ENCODE data around the gene SYT12.

The SYT12 gene

DNA sequence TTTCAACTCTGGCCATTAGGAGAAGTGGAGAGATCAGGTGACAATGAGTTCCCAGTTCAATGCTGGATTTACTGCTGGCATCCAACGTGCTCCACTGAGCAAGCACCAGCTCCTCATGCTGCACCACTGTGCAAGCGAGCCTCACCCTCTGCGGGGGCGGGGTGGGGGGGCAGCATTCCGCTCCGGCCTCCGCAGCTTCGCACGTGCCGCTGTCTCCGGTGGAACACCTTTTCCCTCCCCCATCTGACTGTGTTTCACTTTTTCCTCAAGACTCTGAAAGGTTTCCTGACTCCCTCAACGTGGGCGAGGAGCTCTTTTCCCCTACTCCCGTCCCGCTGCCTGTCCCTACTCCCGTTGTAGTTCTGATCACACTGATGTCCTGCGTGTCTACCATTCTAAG is 32.9 kb downstream of the SYT12 start:
- peaks cover 3 to 15% of the 10 kb centered on the region in 2 donors for H3K4me1 ChIP-seq (ENCODE audit: control insufficient read depth in 2 of 2, insufficient read depth in 1 of 2, low read depth in 1 of 2, low read length in 2 of 2)
- no peak overlapping the region for H3K4me3 ChIP-seq (ENCODE audit: low read length in 2 of 2)

GRCh38 chr11:67056267-67057204 is 33.6 kb downstream of the SYT12 start, which contains the start of gene RHOD:
Gene RHOD (plus strand): TSS chr11:67056847. CDS start chr11:67056903, 56 bp downstream.
- no peaks in the 10 kb centered on the region for H3K36me3 ChIP-seq (replicated peaks in 1 of 2; ENCODE audit: control insufficient read depth in 2 of 2, insufficient read depth in 2 of 2, low read length in 2 of 2)
- H3K4me2 ChIP-seq (ENCODE audit: insufficient read depth, low read length, poor library complexity, severe bottlenecking) = peak within 1 kb of the TSS; percentile 86
- no CpG with 5 or more reads among the region's 72 CpGs for WGBS, 2 donors (ENCODE audit: extremely low coverage in 2 of 2, insufficient read length in 2 of 2, insufficient replicate concordance in 1 of 2)
- H3K4me1 ChIP-seq (ENCODE audit: control insufficient read depth in 2 of 2, insufficient read depth in 1 of 2, low read depth in 1 of 2, low read length in 2 of 2) = peaks cover 3 to 15% of the 10 kb centered on the region in 2 donors
- peak within 1 kb of the TSS; percentile 22 to 79 for H3K4me3 ChIP-seq (ENCODE audit: low read length in 2 of 2)
- peak within 1 kb of the TSS; percentile 92 for H3K9ac ChIP-seq (ENCODE audit: low read depth, low read length, poor library complexity)
- peak within 1 kb of the TSS; percentile 86 for H2AK5ac ChIP-seq (ENCODE audit: low read depth, low read length)
- no peak within 1 kb of the TSS for H3K27ac ChIP-seq (replicated peaks; ENCODE audit: low read length)
- H3K23ac ChIP-seq (ENCODE audit: low read depth, low read length, poor library complexity) = peak within 1 kb of the TSS; percentile 77
- no peaks in the 10 kb centered on the region for H3K9me3 ChIP-seq (replicated peaks in 1 of 2; ENCODE audit: control insufficient read depth in 2 of 2, insufficient read depth in 1 of 2, low read depth in 1 of 2, low read length in 2 of 2)
- peak within 1 kb of the TSS; percentile 86 for H2AFZ ChIP-seq (ENCODE audit: low read length)
- H2BK5ac ChIP-seq (ENCODE audit: low read length) = peak within 1 kb of the TSS; percentile 39
- no peaks in the 10 kb centered on the region for H3K79me1 ChIP-seq (ENCODE audit: low read depth, low read length)
- H3K14ac ChIP-seq (ENCODE audit: low read length) = peak within 1 kb of the TSS; percentile 40
- H3K27me3 ChIP-seq (ENCODE audit: control insufficient read depth in 3 of 3, insufficient read depth in 3 of 3, low read depth in 1 of 3, low read length in 3 of 3) = peaks cover 0 to 49% (median 9%) of the 10 kb centered on the region in 3 experiments
- DNase-seq (ENCODE audit: low spot score) = peak; percentile 39
- H2BK15ac ChIP-seq (ENCODE audit: low read length) = peak within 1 kb of the TSS; percentile 62
- no peak within 1 kb of the TSS for H3K4ac ChIP-seq (ENCODE audit: low read length)
- H4K8ac ChIP-seq (ENCODE audit: low read depth, low read length) = no peak within 1 kb of the TSS
- H4K91ac ChIP-seq (ENCODE audit: low read depth, low read length, poor library complexity) = peak within 1 kb of the TSS; percentile 25
- H3K18ac ChIP-seq (ENCODE audit: low read length) = peak within 1 kb of the TSS; percentile 95
- peak within 1 kb of the TSS; percentile 60 for H2BK12ac ChIP-seq (ENCODE audit: low read length)
- H2BK120ac ChIP-seq (ENCODE audit: low read depth, low read length) = peak within 1 kb of the TSS; percentile 56

More for the DNA sequence above, 32.9 kb downstream of the SYT12 start:
- no CpG with 5 or more reads among the region's 17 CpGs for WGBS, 2 donors (ENCODE audit: extremely low coverage in 2 of 2, insufficient read length in 2 of 2, insufficient replicate concordance in 1 of 2)
- Histone ChIP-seq H3K27ac (replicated peaks; ENCODE audit: low read length) (no peak overlapping the region), H3K36me3 (replicated peaks in 1 of 2; ENCODE audit: control insufficient read depth in 2 of 2, insufficient read depth in 2 of 2, low read length in 2 of 2) (no peaks in the 10 kb centered on the region), H3K79me1 (ENCODE audit: low read depth, low read length) (no peaks in the 10 kb centered on the region), H4K91ac (ENCODE audit: low read depth, low read length, poor library complexity) (no peak overlapping the region), H3K9me3 (replicated peaks in 1 of 2; ENCODE audit: control insufficient read depth in 2 of 2, insufficient read depth in 1 of 2, low read depth in 1 of 2, low read length in 2 of 2) (no peaks in the 10 kb centered on the region), H3K27me3 (ENCODE audit: control insufficient read depth in 3 of 3, insufficient read depth in 3 of 3, low read depth in 1 of 3, low read length in 3 of 3) (peaks cover 0 to 49% (median 9%) of the 10 kb centered on the region in 3 experiments), H2BK12ac (ENCODE audit: low read length) (no peak overlapping the region), H3K14ac (ENCODE audit: low read length) (no peak overlapping the region), H4K8ac (ENCODE audit: low read depth, low read length) (no peak overlapping the region), H2BK15ac (ENCODE audit: low read length) (no peak overlapping the region), H2AFZ (ENCODE audit: low read length) (no peak overlapping the region), H3K18ac (ENCODE audit: low read length) (peak overlapping the region; percentile 24), H3K23ac (ENCODE audit: low read depth, low read length, poor library complexity) (no peak overlapping the region), H2BK120ac (ENCODE audit: low read depth, low read length) (peak overlapping the region; percentile 10), H3K4ac (ENCODE audit: low read length) (no peak overlapping the region), H2AK5ac (ENCODE audit: low read depth, low read length) (peak overlapping the region; percentile 85), H3K9ac (ENCODE audit: low read depth, low read length, poor library complexity) (no peak overlapping the region), H3K4me2 (ENCODE audit: insufficient read depth, low read length, poor library complexity, severe bottlenecking) (peak overlapping the region; percentile 86), H2BK5ac (ENCODE audit: low read length) (no peak overlapping the region)
- DNase-seq (ENCODE audit: low spot score) = no peak

GRCh38 chr11:67057205-67057672 is 34.3 kb downstream of the SYT12 start:
- H2BK120ac ChIP-seq (ENCODE audit: low read depth, low read length) = peak overlapping the region; percentile 56
- H3K9me3 ChIP-seq (replicated peaks in 1 of 2; ENCODE audit: control insufficient read depth in 2 of 2, insufficient read depth in 1 of 2, low read depth in 1 of 2, low read length in 2 of 2) = no peaks in the 10 kb centered on the region
- no peaks in the 10 kb centered on the region for H3K36me3 ChIP-seq (replicated peaks in 1 of 2; ENCODE audit: control insufficient read depth in 2 of 2, insufficient read depth in 2 of 2, low read length in 2 of 2)
- peaks cover 3 to 15% of the 10 kb centered on the region in 2 donors for H3K4me1 ChIP-seq (ENCODE audit: control insufficient read depth in 2 of 2, insufficient read depth in 1 of 2, low read depth in 1 of 2, low read length in 2 of 2)
- no peaks in the 10 kb centered on the region for H3K79me1 ChIP-seq (ENCODE audit: low read depth, low read length)
- H4K91ac ChIP-seq (ENCODE audit: low read depth, low read length, poor library complexity) = no peak overlapping the region
- H3K4me3 ChIP-seq (ENCODE audit: low read length in 2 of 2) = peak overlapping the region in 1 of 2 donors; percentile 79
- peaks cover 0 to 49% (median 9%) of the 10 kb centered on the region in 3 experiments for H3K27me3 ChIP-seq (ENCODE audit: control insufficient read depth in 3 of 3, insufficient read depth in 3 of 3, low read depth in 1 of 3, low read length in 3 of 3)
- peak overlapping the region; percentile 77 for H3K23ac ChIP-seq (ENCODE audit: low read depth, low read length, poor library complexity)
- H3K9ac ChIP-seq (ENCODE audit: low read depth, low read length, poor library complexity) = no peak overlapping the region
- no peak overlapping the region for H3K4ac ChIP-seq (ENCODE audit: low read length)
- H2BK15ac ChIP-seq (ENCODE audit: low read length) = peak overlapping the region; percentile 62
- H4K8ac ChIP-seq (ENCODE audit: low read depth, low read length) = no peak overlapping the region
- no peak overlapping the region for H3K27ac ChIP-seq (replicated peaks; ENCODE audit: low read length)
- H2AFZ ChIP-seq (ENCODE audit: low read length) = peak overlapping the region; percentile 86
- H2BK12ac ChIP-seq (ENCODE audit: low read length) = no peak overlapping the region
- peak overlapping the region; percentile 86 for H2AK5ac ChIP-seq (ENCODE audit: low read depth, low read length)
- H3K14ac ChIP-seq (ENCODE audit: low read length) = peak overlapping the region; percentile 33
- H2BK5ac ChIP-seq (ENCODE audit: low read length) = peak overlapping the region; percentile 39
- H3K4me2 ChIP-seq (ENCODE audit: insufficient read depth, low read length, poor library complexity, severe bottlenecking) = peak overlapping the region; percentile 86
- no peak for DNase-seq (ENCODE audit: low spot score)
- WGBS, 2 donors (ENCODE audit: extremely low coverage in 2 of 2, insufficient read length in 2 of 2, insufficient replicate concordance in 1 of 2) = no CpG with 5 or more reads among the region's 10 CpGs
- peak overlapping the region; percentile 95 for H3K18ac ChIP-seq (ENCODE audit: low read length)

DNA sequence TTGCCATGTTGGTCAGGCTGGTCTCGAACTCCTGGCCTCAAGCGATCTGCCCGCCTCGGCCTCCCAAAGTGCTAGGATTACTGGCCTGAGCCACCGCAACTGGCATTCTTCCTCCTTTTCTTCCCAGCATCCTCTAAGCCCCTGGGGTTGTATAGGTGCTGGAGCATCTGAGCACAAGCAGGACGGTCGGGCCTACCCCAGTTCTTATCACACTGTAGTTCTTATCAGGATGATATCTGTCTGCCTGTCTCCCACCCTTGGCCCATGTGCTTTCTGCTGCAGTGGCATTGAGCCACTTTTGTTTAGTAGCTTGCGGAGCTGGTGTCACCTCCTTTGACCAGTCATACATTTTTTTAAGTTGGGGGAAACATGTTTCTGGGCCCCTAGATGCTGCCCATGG is 35.6 kb downstream of the SYT12 start:
- Histone ChIP-seq H4K91ac (ENCODE audit: low read depth, low read length, poor library complexity) (no peak overlapping the region), H3K18ac (ENCODE audit: low read length) (no peak overlapping the region), H2AFZ (ENCODE audit: low read length) (no peak overlapping the region), H3K36me3 (replicated peaks in 1 of 2; ENCODE audit: control insufficient read depth in 2 of 2, insufficient read depth in 2 of 2, low read length in 2 of 2) (no peaks in the 10 kb centered on the region), H2BK120ac (ENCODE audit: low read depth, low read length) (no peak overlapping the region), H3K9ac (ENCODE audit: low read depth, low read length, poor library complexity) (no peak overlapping the region), H3K79me1 (ENCODE audit: low read depth, low read length) (no peaks in the 10 kb centered on the region), H3K23ac (ENCODE audit: low read depth, low read length, poor library complexity) (no peak overlapping the region), H2AK5ac (ENCODE audit: low read depth, low read length) (no peak overlapping the region), H4K8ac (ENCODE audit: low read depth, low read length) (no peak overlapping the region), H2BK15ac (ENCODE audit: low read length) (no peak overlapping the region), H3K27ac (replicated peaks; ENCODE audit: low read length) (no peak overlapping the region), H3K14ac (ENCODE audit: low read length) (no peak overlapping the region), H2BK5ac (ENCODE audit: low read length) (no peak overlapping the region), H3K4me2 (ENCODE audit: insufficient read depth, low read length, poor library complexity, severe bottlenecking) (no peak overlapping the region), H2BK12ac (ENCODE audit: low read length) (no peak overlapping the region), H3K4ac (ENCODE audit: low read length) (no peak overlapping the region), H3K9me3 (replicated peaks in 1 of 2; ENCODE audit: control insufficient read depth in 2 of 2, insufficient read depth in 1 of 2, low read depth in 1 of 2, low read length in 2 of 2) (no peaks in the 10 kb centered on the region), H3K4me3 (ENCODE audit: low read length in 2 of 2) (no peak overlapping the region), H3K27me3 (ENCODE audit: control insufficient read depth in 3 of 3, insufficient read depth in 3 of 3, low read depth in 1 of 3, low read length in 3 of 3) (peaks cover 0 to 49% (median 9%) of the 10 kb centered on the region in 3 experiments), H3K4me1 (ENCODE audit: control insufficient read depth in 2 of 2, insufficient read depth in 1 of 2, low read depth in 1 of 2, low read length in 2 of 2) (peaks cover 3 to 15% of the 10 kb centered on the region in 2 donors)
- WGBS, 2 donors (ENCODE audit: extremely low coverage in 2 of 2, insufficient read length in 2 of 2, insufficient replicate concordance in 1 of 2) = no CpG with 5 or more reads among the region's 8 CpGs
- DNase-seq (ENCODE audit: low spot score) = no peak
